Stimulated activated CD8-positive, alpha-beta memory T cell treated with anti-CD3 and anti-CD28 coated beads, Interleukin-7, amount 100 ng/mL, for 24 hours (primary cell): ENCODE data around the gene UTP11.

Source experiments
- DNase-seq: peaks from one replicate; pipeline ENCODE4 v3.0.0-alpha.2; 2020; ENCODE audit warnings: low read depth

The UTP11 gene

GRCh38 chr1:38071312-38072256, 59.0 kb downstream of the UTP11 start:
- no peak for DNase-seq

GRCh38 chr1:38072858-38073257, 60.3 kb downstream of the UTP11 start:
- DNase-seq = no peak

GRCh38 chr1:38073534-38074301, 61.2 kb downstream of the UTP11 start:
- no peak for DNase-seq

GRCh38 chr1:38074302-38074677, 61.8 kb downstream of the UTP11 start:
- no peak for DNase-seq
